ENCODE results near the gene MX2. TPM values are rescaled to one million over a fixed set of nuclear protein-coding genes. Genes with fewer than 3 reads are reported as not detected.

MX2 gene
- total RNA-seq, 2 donors from 2014 or later, result 17.6 to 20.4 TPM

GRCh38 chr21:41360072-41360821 is 1.6 kb upstream of the MX2 start:
- DNase-seq (ENCODE audit: low spot score), result no peak
- intact Hi-C loops (cut with DNase I), result no loop called here

- no peak for DNase-seq (ENCODE audit: low spot score)
- intact Hi-C loops (cut with DNase I), result no loop called here
Measured at GRCh38 chr21:41361053-41361785, 608 bp upstream of the MX2 start.

GRCh38 chr21:41362605-41363369 is 960 bp downstream of the MX2 start:
- DNase-seq (ENCODE audit: low spot score), result no peak
- intact Hi-C loops (cut with DNase I), result no loop called here

- DNase-seq (ENCODE audit: low spot score), result no peak
- intact Hi-C loops (cut with DNase I), result no loop called here
Measured at GRCh38 chr21:41363370-41364270, 1.8 kb downstream of the MX2 start.

- no peak for DNase-seq (ENCODE audit: low spot score)
- intact Hi-C loops (cut with DNase I), result no loop called here
Measured at GRCh38 chr21:41364308-41364707, 2.5 kb downstream of the MX2 start.

- intact Hi-C loops (cut with DNase I), result no loop called here
- no peak for DNase-seq (ENCODE audit: low spot score)
Measured at GRCh38 chr21:41365377-41366107, 3.7 kb downstream of the MX2 start.

GRCh38 chr21:41366522-41367151 is 4.8 kb downstream of the MX2 start:
- intact Hi-C loops (cut with DNase I), result no loop called here
- DNase-seq (ENCODE audit: low spot score), result no peak

- intact Hi-C loops (cut with DNase I), result no loop called here
- DNase-seq (ENCODE audit: low spot score), result no peak
Measured at GRCh38 chr21:41367301-41367944, 5.6 kb downstream of the MX2 start.

GRCh38 chr21:41367945-41368734 is 6.3 kb downstream of the MX2 start:
- intact Hi-C loops (cut with DNase I), result no loop called here
- DNase-seq (ENCODE audit: low spot score), result no peak

GRCh38 chr21:41368735-41369104 is 6.9 kb downstream of the MX2 start:
- DNase-seq (ENCODE audit: low spot score), result no peak
- intact Hi-C loops (cut with DNase I), result no loop called here

- no peak for DNase-seq (ENCODE audit: low spot score)
- intact Hi-C loops (cut with DNase I), result no loop called here
Measured at GRCh38 chr21:41369105-41369919, 7.5 kb downstream of the MX2 start.

GRCh38 chr21:41369920-41370839 is 8.4 kb downstream of the MX2 start:
- intact Hi-C loops (cut with DNase I), result no loop called here
- DNase-seq (ENCODE audit: low spot score), result no peak

GRCh38 chr21:41370840-41371684 is 9.2 kb downstream of the MX2 start:
- DNase-seq (ENCODE audit: low spot score), result no peak

GRCh38 chr21:41371685-41372030 is 9.8 kb downstream of the MX2 start:
- DNase-seq (ENCODE audit: low spot score), result no peak
- intact Hi-C loops (cut with DNase I), result no loop called here

More at GRCh38 chr21:41370840-41371684, 9.2 kb downstream of the MX2 start:
- intact Hi-C loops (cut with DNase I), result no loop called here

All from posterior vena cava (tissue), 2 donors.